Measurements from ENCODE around the gene SSU72.

GRCh38 chr1:1613509-1614082 lies 38.9 kb upstream of the SSU72 start:
- TF ChIP-seq CTCF (IDR thresholded peaks at IDR 0.05) (no peak), POLR2A (IDR thresholded peaks at IDR 0.05) (no peak), POLR2AphosphoS5 (IDR thresholded peaks at IDR 0.05) (no peak), EP300 (IDR thresholded peaks at IDR 0.05) (no peak)

Data from stomach (tissue), 4 donors.